ENCODE data around the gene CD274. TPM values are rescaled to one million over a fixed set of nuclear protein-coding genes. Genes with fewer than 3 reads are reported as not detected.
"Not testable (repeated sequence)": the region's sequence is repeated elsewhere in the genome, so short reads cannot be mapped to it uniquely, and the experiment has no call there.

Gene CD274
- polyA plus RNA-seq, 3 donors = 0.22 to 2.6 (median 0.87) TPM

- WGBS, 3 donors = 73 to 79% (median 76%) methylated on average over 2 of the region's 2 CpGs
- no peak overlapping the region for H3K27ac ChIP-seq (ENCODE audit: low read depth, low read length)
Measured at GRCh38 chr9:5436441-5436840, 13.9 kb upstream of the CD274 start.

- peak within 1 kb of the TSS; percentile 85 for H3K27ac ChIP-seq (ENCODE audit: low read depth, low read length)
- 0 to 1% (median 0%) methylated on average over 55 of the region's 55 CpGs for WGBS, 3 donors
Measured at GRCh38 chr9:5437254-5438216, 12.8 kb upstream of the CD274 start, which contains the start of gene PLGRKT. Gene PLGRKT (minus strand): TSS chr9:5437925. CDS start chr9:5431977, 5,948 bp downstream.

- WGBS, 3 donors = 60 to 75% (median 69%) methylated on average over 21 of the region's 21 CpGs
Measured at GRCh38 chr9:5438301-5439162, 11.8 kb upstream of the CD274 start.

GRCh38 chr9:5440426-5440825, 9.9 kb upstream of the CD274 start:
- 81 to 88% (median 87%) methylated on average over 3 of the region's 3 CpGs for WGBS, 3 donors
- no peak overlapping the region for H3K27ac ChIP-seq (ENCODE audit: low read depth, low read length)

More at GRCh38 chr9:5438301-5439162, 11.8 kb upstream of the CD274 start:
- peak overlapping the region; percentile 17 for H3K27ac ChIP-seq (ENCODE audit: low read depth, low read length)

GRCh38 chr9:5441043-5441442, 9.3 kb upstream of the CD274 start:
- no peak overlapping the region for H3K27ac ChIP-seq (ENCODE audit: low read depth, low read length)
- WGBS, 3 donors = 83 to 95% (median 92%) methylated on average over 2 of the region's 2 CpGs

GRCh38 chr9:5442400-5443011, 7.8 kb upstream of the CD274 start:
- 46 to 52% (median 51%) methylated on average over 2 of the region's 2 CpGs for WGBS, 3 donors

GRCh38 chr9:5443850-5444249, 6.5 kb upstream of the CD274 start:
- 79 to 82% (median 82%) methylated on average over 2 of the region's 2 CpGs for WGBS, 3 donors
- no peak overlapping the region for H3K27ac ChIP-seq (ENCODE audit: low read depth, low read length)

More at GRCh38 chr9:5442400-5443011, 7.8 kb upstream of the CD274 start:
- no peak overlapping the region for H3K27ac ChIP-seq (ENCODE audit: low read depth, low read length)

- not testable (repeated sequence) for H3K27ac ChIP-seq (ENCODE audit: low read depth, low read length)
- 84 to 89% (median 88%) methylated on average over 4 of the region's 4 CpGs for WGBS, 3 donors
Measured at GRCh38 chr9:5445096-5445495, 5.2 kb upstream of the CD274 start.

- no peak overlapping the region for H3K27ac ChIP-seq (ENCODE audit: low read depth, low read length)
Measured at GRCh38 chr9:5445886-5446285, 4.5 kb upstream of the CD274 start.

- WGBS, 3 donors = 76 to 87% (median 83%) methylated on average over 3 of the region's 3 CpGs
- no peak overlapping the region for H3K27ac ChIP-seq (ENCODE audit: low read depth, low read length)
Measured at GRCh38 chr9:5446451-5447236, 3.7 kb upstream of the CD274 start.

GRCh38 chr9:5447337-5447736, 3.0 kb upstream of the CD274 start:
- WGBS, 3 donors = 82 to 91% (median 87%) methylated on average over 3 of the region's 3 CpGs
- no peak overlapping the region for H3K27ac ChIP-seq (ENCODE audit: low read depth, low read length)

- 79 to 91% (median 90%) methylated on average over 2 of the region's 2 CpGs for WGBS, 3 donors
- H3K27ac ChIP-seq (ENCODE audit: low read depth, low read length) = no peak overlapping the region
Measured at GRCh38 chr9:5448016-5448415, 2.3 kb upstream of the CD274 start.

GRCh38 chr9:5448461-5449435, 1.6 kb upstream of the CD274 start:
- no peak overlapping the region for H3K27ac ChIP-seq (ENCODE audit: low read depth, low read length)
- 62 to 89% (median 89%) methylated on average over 5 of the region's 5 CpGs for WGBS, 3 donors

- no peak overlapping the region for H3K27ac ChIP-seq (ENCODE audit: low read depth, low read length)
- 40 to 43% (median 43%) methylated on average over 15 of the region's 15 CpGs for WGBS, 3 donors
Measured at GRCh38 chr9:5449521-5450358, 602 bp upstream of the CD274 start.

GRCh38 chr9:5452286-5452609, 1.9 kb downstream of the CD274 start:
- 74 to 85% (median 76%) methylated on average over 1 of the region's 1 CpG for WGBS, 3 donors
- no peak overlapping the region for H3K27ac ChIP-seq (ENCODE audit: low read depth, low read length)

GRCh38 chr9:5453004-5453403, 2.7 kb downstream of the CD274 start:
- WGBS, 3 donors = 81 to 89% (median 83%) methylated on average over 2 of the region's 2 CpGs
- no peak overlapping the region for H3K27ac ChIP-seq (ENCODE audit: low read depth, low read length)

All from adipose tissue (tissue), 3 donors.